H9 (cell line): ENCODE measurements around the gene SGO2. TPM values are rescaled to one million over a fixed set of nuclear protein-coding genes. Genes with fewer than 3 reads are reported as not detected.
"Not testable (repeated sequence)": the region's sequence is repeated elsewhere in the genome, so short reads cannot be mapped to it uniquely, and the experiment has no call there.

Experiments used
- DNase-seq: peaks from one replicate; pipeline ENCODE4 v3.0.0-alpha.2; 2017
- H2AFZ ChIP-seq: one replicate; pipeline ENCODE4 v1.6.1; 2013; ENCODE audit warnings: mild to moderate bottlenecking, low read length, control low read depth, moderate library complexity
- H2AK5ac ChIP-seq: 2 replicates; pipeline ENCODE4 v1.6.1; 2013; ENCODE audit warnings: low read length, control low read depth, mixed read lengths; ENCODE audit not compliant: insufficient read length
- H2BK120ac ChIP-seq: one replicate; pipeline ENCODE4 v1.6.1; 2013; ENCODE audit warnings: low read depth, mild to moderate bottlenecking, low read length, control low read depth, inconsistent platforms; ENCODE audit not compliant: poor library complexity, severe bottlenecking
- H2BK12ac ChIP-seq: 2 replicates; pipeline ENCODE4 v1.6.1; 2013; ENCODE audit warnings: low read length, control low read depth, mixed read lengths, low read depth; ENCODE audit not compliant: insufficient read length
- H2BK15ac ChIP-seq: 2 replicates; pipeline ENCODE4 v1.6.1; 2013; ENCODE audit warnings: low read depth, low read length, control low read depth
- H2BK20ac ChIP-seq: one replicate; pipeline ENCODE4 v1.6.1; 2013; ENCODE audit warnings: low read depth, mild to moderate bottlenecking, low read length, control low read depth, inconsistent platforms; ENCODE audit not compliant: poor library complexity, severe bottlenecking
- H2BK5ac ChIP-seq: 2 replicates; pipeline ENCODE4 v1.6.1; 2013; ENCODE audit warnings: low read length, control low read depth, mixed read lengths; ENCODE audit not compliant: insufficient read length
- H3K14ac ChIP-seq: 2 replicates; pipeline ENCODE4 v1.6.1; 2013; ENCODE audit warnings: low read length, control low read depth; ENCODE audit not compliant: insufficient read depth
- H3K18ac ChIP-seq: 2 replicates; pipeline ENCODE4 v1.6.1; 2013; ENCODE audit warnings: low read depth, mild to moderate bottlenecking, mixed read lengths, low read length, control low read depth; ENCODE audit not compliant: insufficient read length
- H3K23ac ChIP-seq: 2 replicates; pipeline ENCODE4 v1.6.1; 2013; ENCODE audit warnings: low read length, control low read depth, mixed read lengths, low read depth; ENCODE audit not compliant: insufficient read length
- H3K23me2 ChIP-seq: 2 replicates; pipeline ENCODE4 v1.6.1; 2013; ENCODE audit warnings: low read depth, mild to moderate bottlenecking, mixed read lengths, low read length, control low read depth; ENCODE audit not compliant: insufficient read length, poor library complexity, severe bottlenecking
- H3K27ac ChIP-seq: 2 replicates; pipeline ENCODE4 v1.5.1; 2013; ENCODE audit warnings: low read length, control low read depth, mixed read lengths, low read depth; ENCODE audit not compliant: insufficient read length
- H3K27me3 ChIP-seq: 2 replicates; pipeline ENCODE4 v1.6.1; 2013; ENCODE audit warnings: low read length, control low read depth, inconsistent platforms; ENCODE audit not compliant: insufficient read depth
- H3K4ac ChIP-seq: 2 replicates; pipeline ENCODE4 v1.6.1; 2013; ENCODE audit warnings: low read depth, mild to moderate bottlenecking, control low read depth, inconsistent platforms, low read length, moderate library complexity
- H3K4me1 ChIP-seq: 2 replicates; pipeline ENCODE4 v1.6.1; 2013; ENCODE audit warnings: low read length, control low read depth, inconsistent platforms; ENCODE audit not compliant: insufficient read depth
- H3K4me2 ChIP-seq: 2 replicates; pipeline ENCODE4 v1.6.1; 2013; ENCODE audit warnings: low read length, control low read depth, mixed read lengths; ENCODE audit not compliant: insufficient read length, insufficient read depth
- H3K56ac ChIP-seq: 2 replicates; pipeline ENCODE4 v1.6.1; 2013; ENCODE audit warnings: low read depth, mild to moderate bottlenecking, mixed read lengths, low read length, control low read depth; ENCODE audit not compliant: insufficient read length
- H3K79me1 ChIP-seq: 2 replicates; pipeline ENCODE4 v1.6.1; 2013; ENCODE audit warnings: low read depth, mild to moderate bottlenecking, moderate library complexity, low read length, control low read depth, inconsistent platforms; ENCODE audit not compliant: insufficient read depth, poor library complexity, severe bottlenecking
- H3K79me2 ChIP-seq: 2 replicates; pipeline ENCODE4 v1.6.1; 2013; ENCODE audit warnings: low read length, control low read depth, inconsistent platforms; ENCODE audit not compliant: insufficient read depth
- H3K9ac ChIP-seq: 2 replicates; pipeline ENCODE4 v1.6.1; 2013; ENCODE audit warnings: low read length, control low read depth, mixed read lengths; ENCODE audit not compliant: insufficient read length; ENCODE audit errors: extremely low read depth
- H3K9me3 ChIP-seq: one replicate; pipeline ENCODE4 v1.6.1; 2013; ENCODE audit warnings: low read depth, low read length, inconsistent platforms; ENCODE audit not compliant: control insufficient read depth
- H3T11ph ChIP-seq: one replicate; pipeline ENCODE4 v1.6.1; 2013; ENCODE audit warnings: mild to moderate bottlenecking, low read length, control low read depth, inconsistent platforms
- H4K20me1 ChIP-seq: one replicate; pipeline ENCODE4 v1.6.1; 2013; ENCODE audit not compliant: control insufficient read depth, insufficient read length, insufficient read depth
- H4K5ac ChIP-seq: 2 replicates; pipeline ENCODE4 v1.6.1; 2013; ENCODE audit warnings: low read depth, mild to moderate bottlenecking, mixed read lengths, low read length, control low read depth; ENCODE audit not compliant: insufficient read length
- H4K8ac ChIP-seq: replicated peaks from 2 replicates; pipeline ENCODE4 v1.6.1; 2013; ENCODE audit warnings: low read length, control low read depth, mixed read lengths, low read depth; ENCODE audit not compliant: insufficient read length
- H4K91ac ChIP-seq: 2 replicates; pipeline ENCODE4 v1.6.1; 2013; ENCODE audit warnings: low read depth, mild to moderate bottlenecking, moderate library complexity, mixed read lengths, low read length, control low read depth; ENCODE audit not compliant: insufficient read length
- H3K27ac Mint-ChIP-seq, 3 experiments: 2 replicates in 2 of 3; 3 replicates in 1 of 3; pipeline ENCODE4 v1.8.0; 2020 to 2021; ENCODE audit warnings: mixed read lengths in 3 of 3, mild to moderate bottlenecking in 1 of 3, moderate library complexity in 1 of 3
- H3K27me3 Mint-ChIP-seq: 2 replicates; pipeline ENCODE4 v1.8.0; 2021; ENCODE audit warnings: low read depth, mild to moderate bottlenecking, moderate library complexity, mixed read lengths
- H3K36me3 Mint-ChIP-seq, 3 experiments: 2 replicates in 2 of 3; 3 replicates in 1 of 3; pipeline ENCODE4 v1.8.0; 2020 to 2021; ENCODE audit warnings: low read depth in 3 of 3, mixed read lengths in 3 of 3; ENCODE audit not compliant: insufficient read depth in 1 of 3
- H3K4me1 Mint-ChIP-seq, 2 experiments: 2 replicates each; pipeline ENCODE4 v1.8.0; 2020; ENCODE audit warnings: mixed read lengths in 2 of 2
- H3K4me3 Mint-ChIP-seq, 2 experiments: 2 replicates in 1 of 2; 3 replicates in 1 of 2; pipeline ENCODE4 v1.8.0; 2020 to 2021; ENCODE audit warnings: mild to moderate bottlenecking in 2 of 2, mixed read lengths in 2 of 2, moderate library complexity in 1 of 2
- H3K9me3 Mint-ChIP-seq, 2 experiments: 2 replicates in 1 of 2; 3 replicates in 1 of 2; pipeline ENCODE4 v1.8.0; 2020; ENCODE audit warnings: mild to moderate bottlenecking in 2 of 2, mixed read lengths in 2 of 2, moderate library complexity in 1 of 2
- WGBS: extraction: QIAGEN DNeasy Blood & Tissue Kit; methylation state at CpG from one replicate; pipeline ENCODE4 v1.1.7; 2013; ENCODE audit warnings: missing lambda C conversion rate, low lambda C conversion rate, mixed read lengths; ENCODE audit not compliant: insufficient read length; ENCODE audit errors: extremely low coverage; 5-methylcytosine and 5-hydroxymethylcytosine counted together
- total RNA-seq: library from RNA; stranded (reverse); gene quantifications from 2 replicates; pipeline ENCODE4 v1.2.1, GENCODE V29; 2021
- TF ChIP-seq, protein P1 (sequence below): fragments of 200-600 bp; sonication (generic); conservative IDR thresholded peaks from 3 replicates; pipeline ENCODE4 v1.8.0; 2021; ENCODE audit warnings: antibody characterized with exemption, mild to moderate bottlenecking

SGO2 gene
- total RNA-seq, 1 experiment from 2014 or later: 25.6 TPM

DNA sequence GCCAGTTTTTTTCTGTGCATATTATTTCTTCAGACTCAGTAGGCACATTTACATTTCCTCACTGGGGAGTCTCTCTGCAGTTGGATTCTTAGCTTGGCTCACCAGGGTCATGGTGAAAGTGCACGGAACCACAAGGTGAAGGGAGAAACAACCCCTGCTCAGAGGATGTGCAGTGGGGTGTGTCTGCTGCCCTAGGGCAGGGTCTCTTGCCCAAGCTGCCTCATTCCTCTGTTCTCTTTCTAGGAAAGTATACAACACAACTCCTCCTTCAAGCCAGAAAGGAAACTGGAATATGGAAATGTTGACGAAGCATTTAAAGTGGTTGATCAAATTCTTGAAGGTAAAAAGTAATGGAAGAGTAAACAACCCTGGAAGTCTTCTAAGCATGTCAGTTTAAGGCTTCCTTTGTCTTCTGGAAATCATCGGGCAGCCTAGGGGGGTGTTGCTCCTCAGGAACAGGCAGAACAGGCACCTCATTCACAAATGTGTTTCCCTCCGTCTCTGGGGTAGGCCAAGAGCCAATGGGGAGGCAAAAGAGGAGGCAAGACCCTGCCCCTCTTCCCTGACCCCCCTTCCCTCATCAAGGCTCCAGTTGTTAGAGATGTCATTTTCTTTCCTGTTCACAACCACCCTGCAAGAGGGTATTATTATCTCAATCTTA lies 101.2 kb downstream of the SGO2 start:
- H3K36me3 Mint-ChIP-seq: no peaks in the 10 kb centered on the region
- Histone ChIP-seq H4K8ac (no peak overlapping the region), H3T11ph (no peak overlapping the region), H3K27me3 (no peaks in the 10 kb centered on the region), H2BK120ac (no peak overlapping the region), H2AK5ac (no peak overlapping the region), H2BK15ac (no peak overlapping the region), H3K4me2 (no peak overlapping the region), H3K4ac (no peak overlapping the region), H4K5ac (no peak overlapping the region), H3K4me1 (no peaks in the 10 kb centered on the region), H3K79me2 (no peaks in the 10 kb centered on the region), H3K23me2 (no peaks in the 10 kb centered on the region), H3K23ac (no peak overlapping the region), H4K20me1 (no peaks in the 10 kb centered on the region), H3K79me1 (no peaks in the 10 kb centered on the region), H3K18ac (no peak overlapping the region), H3K56ac (no peak overlapping the region), H4K91ac (no peak overlapping the region), H2AFZ (no peak overlapping the region), H3K9me3 (no peaks in the 10 kb centered on the region), H3K14ac (no peak overlapping the region), H3K27ac (no peak overlapping the region), H2BK20ac (no peak overlapping the region), H2BK5ac (no peak overlapping the region), H2BK12ac (no peak overlapping the region), H3K9ac (no peak overlapping the region)
- no CpG with 5 or more reads among the region's 4 CpGs for WGBS
- DNase-seq: no peak
- H3K4me1 Mint-ChIP-seq: peaks cover 14 to 22% of the 10 kb centered on the region in 2 experiments
- H3K4me3 Mint-ChIP-seq: no peak overlapping the region
- no peaks in the 10 kb centered on the region for H3K27me3 Mint-ChIP-seq
- H3K27ac Mint-ChIP-seq: no peak overlapping the region
- TF ChIP-seq, protein P1, sequence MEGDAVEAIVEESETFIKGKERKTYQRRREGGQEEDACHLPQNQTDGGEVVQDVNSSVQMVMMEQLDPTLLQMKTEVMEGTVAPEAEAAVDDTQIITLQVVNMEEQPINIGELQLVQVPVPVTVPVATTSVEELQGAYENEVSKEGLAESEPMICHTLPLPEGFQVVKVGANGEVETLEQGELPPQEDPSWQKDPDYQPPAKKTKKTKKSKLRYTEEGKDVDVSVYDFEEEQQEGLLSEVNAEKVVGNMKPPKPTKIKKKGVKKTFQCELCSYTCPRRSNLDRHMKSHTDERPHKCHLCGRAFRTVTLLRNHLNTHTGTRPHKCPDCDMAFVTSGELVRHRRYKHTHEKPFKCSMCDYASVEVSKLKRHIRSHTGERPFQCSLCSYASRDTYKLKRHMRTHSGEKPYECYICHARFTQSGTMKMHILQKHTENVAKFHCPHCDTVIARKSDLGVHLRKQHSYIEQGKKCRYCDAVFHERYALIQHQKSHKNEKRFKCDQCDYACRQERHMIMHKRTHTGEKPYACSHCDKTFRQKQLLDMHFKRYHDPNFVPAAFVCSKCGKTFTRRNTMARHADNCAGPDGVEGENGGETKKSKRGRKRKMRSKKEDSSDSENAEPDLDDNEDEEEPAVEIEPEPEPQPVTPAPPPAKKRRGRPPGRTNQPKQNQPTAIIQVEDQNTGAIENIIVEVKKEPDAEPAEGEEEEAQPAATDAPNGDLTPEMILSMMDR: no peak
- H3K9me3 Mint-ChIP-seq: no peaks in the 10 kb centered on the region

DNA sequence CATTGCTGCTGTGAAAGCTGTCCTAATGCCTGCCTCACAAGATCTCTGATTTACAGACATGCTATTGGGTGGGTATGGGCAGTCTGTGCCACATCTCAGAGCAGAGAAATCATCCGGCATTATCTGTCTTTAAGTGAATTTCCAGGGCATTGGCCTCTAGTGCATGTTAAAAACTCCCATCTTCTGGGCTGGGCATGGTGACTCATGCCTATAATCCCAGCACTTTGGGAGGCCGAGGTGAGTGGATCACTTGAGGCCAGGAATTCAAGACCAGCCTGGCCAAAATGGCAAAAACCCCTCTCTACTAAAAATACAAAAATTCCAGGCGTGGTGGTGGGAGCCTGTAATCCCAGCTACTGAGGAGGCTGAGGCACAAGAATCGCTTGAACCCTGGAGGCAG lies 102.5 kb downstream of the SGO2 start:
- WGBS: no CpG with 5 or more reads among the region's 4 CpGs
- H3K27me3 ChIP-seq, H3K4ac ChIP-seq, H3K56ac ChIP-seq, H3K23ac ChIP-seq, H3K4me3 Mint-ChIP-seq, H3K9me3 Mint-ChIP-seq, H2AFZ ChIP-seq, H3T11ph ChIP-seq, H2BK15ac ChIP-seq, H2BK12ac ChIP-seq, H3K79me1 ChIP-seq, H4K91ac ChIP-seq, H3K36me3 Mint-ChIP-seq, H3K18ac ChIP-seq, H3K27ac Mint-ChIP-seq, H3K79me2 ChIP-seq, H2BK120ac ChIP-seq, H3K9ac ChIP-seq, H3K4me2 ChIP-seq, H2AK5ac ChIP-seq, DNase-seq, H2BK5ac ChIP-seq, H2BK20ac ChIP-seq, H3K23me2 ChIP-seq, H3K9me3 ChIP-seq, H4K8ac ChIP-seq, H4K20me1 ChIP-seq, H3K27me3 Mint-ChIP-seq, H3K14ac ChIP-seq, H3K4me1 ChIP-seq, H4K5ac ChIP-seq, H3K27ac ChIP-seq: not testable (repeated sequence)
- H3K4me1 Mint-ChIP-seq: peaks cover 14 to 22% of the 10 kb centered on the region in 2 experiments
